Adrenal gland (tissue), 12 donors: Measurements from ENCODE around the gene TPST1. TPM values are rescaled to one million over a fixed set of nuclear protein-coding genes. Genes with fewer than 3 reads are reported as not detected.

ENCODE experiments used
- DNase-seq, 7 donors: peaks; one replicate each; pipeline ENCODE4 v3.0.0-alpha.2; 2019 to 2020
- H3K27ac ChIP-seq, 5 donors: fragments of 200-600 bp; sonication (generic) in 4 of 5; 1 replicate in 3 of 5; 2 replicates in 2 of 5; pipeline versions ENCODE4 v1.5.1 to v1.8.0; 2016 to 2020; ENCODE audit warnings: mild to moderate bottlenecking in 1 of 5
- H3K27me3 ChIP-seq: fragments of 200-600 bp; 2 replicates; pipeline ENCODE4 v1.8.0; 2021
- H3K36me3 ChIP-seq, 2 donors: fragments of 200-600 bp; replicated peaks in 1 of 2; 1 replicate in 1 of 2; 2 replicates in 1 of 2; pipeline versions ENCODE4 v1.5.1 to v1.8.0; 2018 to 2022
- H3K4me1 ChIP-seq, 2 donors: fragments of 200-600 bp; replicated peaks in 1 of 2; 1 replicate in 1 of 2; 2 replicates in 1 of 2; pipeline versions ENCODE4 v1.5.1 to v1.8.0; 2018 to 2021
- H3K4me3 ChIP-seq, 4 donors: fragments of 200-600 bp; sonication (generic) in 3 of 4; one replicate each; pipeline ENCODE4 v1.5.1; 2016 to 2018
- H3K9me3 ChIP-seq, 3 donors: fragments of 200-600 bp; sonication (generic) in 1 of 3; replicated peaks in 1 of 3; 1 replicate in 2 of 3; 2 replicates in 1 of 3; pipeline versions ENCODE4 v1.5.1 to v1.8.0; 2016 to 2021
- CTCF ChIP-seq, 6 experiments: fragments of 450-650 bp in 4 of 6; fragments of 200-600 bp in 2 of 6; sonication (generic) in 1 of 6; IDR thresholded peaks; 1 replicate in 5 of 6; 2 replicates in 1 of 6; pipeline versions ENCODE4 v1.5.1 to v1.8.0; 2016 to 2021; ENCODE audit warnings: antibody characterized with exemption in 6 of 6, mild to moderate bottlenecking in 2 of 6, moderate library complexity in 1 of 6
- POLR2A ChIP-seq, 2 donors: fragments of 450-650 bp; IDR thresholded peaks; one replicate each; pipeline ENCODE4 v1.6.1; 2017; ENCODE audit warnings: antibody characterized with exemption in 2 of 2, mild to moderate bottlenecking in 2 of 2, moderate library complexity in 1 of 2
- WGBS, 4 donors: extraction: QIAGEN DNeasy Blood & Tissue Kit in 2 of 4; methylation state at CpG; one replicate each; pipeline versions ENCODE4 v1.1.5 to v1.1.7; 2013 to 2017; 5-methylcytosine and 5-hydroxymethylcytosine counted together
- intact Hi-C, 2 donors: fragments of 100-400 bp; cut with DNase I; formaldehyde crosslinking; loops; one replicate each; pipeline versions ENCODE4 v1.14.1 to v1.15.0; 2022 to 2023
- polyA plus RNA-seq, 3 donors: library from polyadenylated mRNA; stranded (reverse); fragments of 200-250 nt in 2 of 3; fragments of 350-450 nt in 1 of 3; fragmentation: Illumina TruSeq in 1 of 3; extraction: RNeasy Lipid Tissue Mini Kit (QIAGEN cat#74804) in 1 of 3; gene quantifications; one replicate each; pipeline ENCODE4 v1.2.3, GENCODE V29; 2013 to 2014
- total RNA-seq, 9 donors: library from RNA; depleted of rRNA in 4 of 9; stranded (reverse); fragments of >200 nt in 4 of 9; fragments of 120-200 nt in 1 of 9; fragmentation: NEBNext Ultra II Directional in 1 of 9; extraction: Animal tissue kit (Norgen Biotek cat#: 25700) in 1 of 9; gene quantifications; one replicate each; pipeline versions ENCODE4 v1.1.0 to v1.2.4, GENCODE V29; 2013 to 2023
- donor health status: healthy with polysubstance abuse.
- donor health status: Bipolar disorder and iron deficiency.
- donor health status: DM: yes; HTN: yes; CAD: no.
- donor health status: DM: no; HTN: no; CAD: no.
- donor health status: DM: no; HTN: no; CAD: no.
- donor health status: DM: yes; HTN: yes; CAD: no.

Gene TPST1
- total and polyA plus RNA-seq, 12 donors: 6.8 to 70.2 (median 27.2) TPM

- no peak for DNase-seq
- no peaks in the 10 kb centered on the region for H3K4me1 ChIP-seq
- H3K27me3 ChIP-seq: no peaks in the 10 kb centered on the region
- no peaks in the 10 kb centered on the region for H3K36me3 ChIP-seq
- TF ChIP-seq POLR2A (IDR thresholded peaks at IDR 0.05): no peak
- TF ChIP-seq CTCF (IDR thresholded peaks at IDR 0.05): no peak
- H3K27ac ChIP-seq: no peak overlapping the region
- 73 to 76% methylated on average over 2 of the region's 2 CpGs; no CpG with 5 or more reads in 2 of the 4 donors for WGBS, 4 donors
- intact Hi-C loops: no loop called here
- no peak overlapping the region for H3K4me3 ChIP-seq
- H3K9me3 ChIP-seq: no peaks in the 10 kb centered on the region
These were observed 6.7 kb upstream of the TPST1 start for GRCh38 chr7:66198469-66198868.

GRCh38 chr7:66198956-66199355 is 6.2 kb upstream of the TPST1 start:
- H3K9me3 ChIP-seq: no peaks in the 10 kb centered on the region
- H3K36me3 ChIP-seq: no peaks in the 10 kb centered on the region
- no peaks in the 10 kb centered on the region for H3K4me1 ChIP-seq
- H3K4me3 ChIP-seq: no peak overlapping the region
- DNase-seq: no peak
- 82 to 91% (median 87%) methylated on average over 4 of the region's 4 CpGs for WGBS, 4 donors
- intact Hi-C loops: no loop called here
- TF ChIP-seq CTCF (IDR thresholded peaks at IDR 0.05): no peak
- no peak for TF ChIP-seq POLR2A (IDR thresholded peaks at IDR 0.05)
- H3K27me3 ChIP-seq: no peaks in the 10 kb centered on the region
- H3K27ac ChIP-seq: no peak overlapping the region

GRCh38 chr7:66202441-66202840 is 2.7 kb upstream of the TPST1 start:
- TF ChIP-seq POLR2A (IDR thresholded peaks at IDR 0.05): no peak
- no peak for TF ChIP-seq CTCF (IDR thresholded peaks at IDR 0.05)
- intact Hi-C loops: loop anchor here in 1 of 2 donors (10.0 kb wide), 1 partner anchor 58 kb away; no protein-coding TSS in a partner anchor

GRCh38 chr7:66205741-66206090 is 582 bp downstream of the TPST1 start:
- peak in 3 of 7 donors; percentile 33 to 60 (median 42) for DNase-seq
- H3K9me3 ChIP-seq: no peaks in the 10 kb centered on the region
- peaks cover 13 to 25% of the 10 kb centered on the region in 2 donors for H3K4me1 ChIP-seq
- no peaks in the 10 kb centered on the region for H3K27me3 ChIP-seq
- TF ChIP-seq CTCF (IDR thresholded peaks at IDR 0.05): no peak
- TF ChIP-seq POLR2A (IDR thresholded peaks at IDR 0.05): no peak
- whole genome bisulfite sequencing, 4 donors: 1 to 5% (median 3%) methylated on average over 12 to 22 of the region's 22 CpGs
- peak overlapping the region; percentile 17 to 99 (median 87) for H3K4me3 ChIP-seq
- no peaks in the 10 kb centered on the region for H3K36me3 ChIP-seq
- intact Hi-C loops: loop anchor here in 1 of 2 donors (10.0 kb wide), 1 partner anchor 61 kb away; no protein-coding TSS in a partner anchor
- peak overlapping the region in 3 of 5 donors; percentile 62 to 87 (median 76) for H3K27ac ChIP-seq

More at GRCh38 chr7:66202441-66202840, 2.7 kb upstream of the TPST1 start:
- Histone ChIP-seq H3K27me3 (no peaks in the 10 kb centered on the region), H3K27ac (no peak overlapping the region), H3K4me3 (no peak overlapping the region), H3K9me3 (no peaks in the 10 kb centered on the region), H3K4me1 (peaks cover 13 to 16% of the 10 kb centered on the region in 2 donors), H3K36me3 (no peaks in the 10 kb centered on the region)
- whole genome bisulfite sequencing, 4 donors: 60 to 68% (median 66%) methylated on average over 8 of the region's 8 CpGs
- DNase-seq: no peak
